KMS-11 (cell line): ENCODE data around the gene YY2.
"Not testable (repeated sequence)": the region's sequence is repeated elsewhere in the genome, so short reads cannot be mapped to it uniquely, and the experiment has no call there.

Experiments
- H2AFZ ChIP-seq: fragments of 200-600 bp; sonication (generic); 2 replicates; pipeline ENCODE4 v1.6.1; 2016; ENCODE audit warnings: antibody characterized with exemption, mixed run types, low read depth
- H3K27ac ChIP-seq: fragments of 200-600 bp; sonication (generic); 2 replicates; pipeline ENCODE4 v1.6.1; 2016; ENCODE audit warnings: mild to moderate bottlenecking, mixed run types
- H3K27me3 ChIP-seq: fragments of 200-600 bp; sonication (generic); 2 replicates; pipeline ENCODE4 v1.6.1; 2017; ENCODE audit warnings: mild to moderate bottlenecking, low read depth, mixed run types, moderate library complexity; ENCODE audit not compliant: insufficient read depth
- H3K36me3 ChIP-seq: fragments of 200-600 bp; sonication (generic); 2 replicates; pipeline ENCODE4 v1.6.1; 2017; ENCODE audit warnings: mild to moderate bottlenecking, mixed run types; ENCODE audit not compliant: insufficient read depth
- H3K4me1 ChIP-seq: fragments of 200-600 bp; sonication (generic); 2 replicates; pipeline ENCODE4 v1.6.1; 2016; ENCODE audit warnings: mild to moderate bottlenecking, low read depth, mixed run types; ENCODE audit not compliant: poor library complexity, severe bottlenecking
- H3K4me2 ChIP-seq: fragments of 200-600 bp; sonication (generic); 2 replicates; pipeline ENCODE4 v1.7.0; 2016; ENCODE audit warnings: mild to moderate bottlenecking, mixed run types
- H3K4me3 ChIP-seq: fragments of 200-600 bp; sonication (generic); IDR thresholded peaks from 2 replicates; pipeline ENCODE4 v1.6.1; 2017; ENCODE audit warnings: low read depth, low read length, mixed read lengths; ENCODE audit not compliant: insufficient read depth
- H3K79me2 ChIP-seq: fragments of 200-600 bp; sonication (generic); 2 replicates; pipeline ENCODE4 v1.6.1; 2016; ENCODE audit warnings: low read depth, mixed run types; ENCODE audit not compliant: insufficient read depth
- H3K9ac ChIP-seq: fragments of 200-600 bp; sonication (generic); 2 replicates; pipeline ENCODE4 v1.6.1; 2016; ENCODE audit warnings: mild to moderate bottlenecking, mixed run types
- H4K20me1 ChIP-seq: fragments of 200-600 bp; sonication (generic); 2 replicates; pipeline ENCODE4 v1.6.1; 2016; ENCODE audit warnings: mild to moderate bottlenecking, mixed run types; ENCODE audit not compliant: insufficient read depth
- TF ChIP-seq, protein P1 (sequence below): fragments of 200-600 bp; sonication (generic); conservative IDR thresholded peaks from 2 replicates; pipeline ENCODE4 v1.6.1; 2017; ENCODE audit warnings: low read depth, mild to moderate bottlenecking, antibody characterized with exemption, low read length, moderate library complexity, mixed read lengths

The YY2 gene

DNA sequence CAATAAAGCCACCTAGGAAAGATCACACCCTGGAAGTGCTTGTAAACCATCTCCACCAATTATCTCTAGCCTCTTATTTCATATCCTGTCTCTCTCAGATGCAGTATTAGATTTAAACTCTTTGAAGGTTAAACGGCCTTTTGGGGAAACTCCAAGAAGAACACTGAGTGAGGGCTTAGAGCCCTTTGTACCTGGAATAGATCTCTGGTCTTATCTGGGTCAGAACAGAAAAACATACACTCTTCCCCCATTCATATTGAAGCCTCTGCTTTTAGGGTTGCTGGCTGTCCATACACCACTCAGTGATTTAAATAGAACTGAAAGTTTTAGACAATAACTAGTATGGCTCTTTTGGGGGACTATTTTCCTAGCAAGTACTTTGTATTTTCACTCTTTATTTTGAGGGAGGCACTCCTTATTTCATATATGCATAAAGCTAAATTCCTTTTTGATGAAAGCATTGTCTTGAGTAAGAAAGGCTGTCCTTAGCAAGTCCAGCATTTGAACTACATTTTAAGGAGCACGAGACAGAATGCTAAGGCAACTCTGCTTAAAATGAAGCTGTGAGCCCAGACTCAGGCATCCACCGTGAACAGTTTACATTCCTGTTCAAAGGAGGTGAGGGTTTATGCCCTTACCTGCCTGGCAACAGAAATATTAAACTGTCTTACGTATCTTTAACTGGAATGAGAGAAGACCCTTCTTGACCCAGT, 17.4 kb downstream of the YY2 start:
- H3K79me2 ChIP-seq = no peaks in the 10 kb centered on the region
- H3K27me3 ChIP-seq = no peaks in the 10 kb centered on the region
- H3K4me2 ChIP-seq = no peak overlapping the region
- no peaks in the 10 kb centered on the region for H3K4me1 ChIP-seq
- no peak overlapping the region for H2AFZ ChIP-seq
- H3K4me3 ChIP-seq = no peak overlapping the region
- no peak overlapping the region for H3K27ac ChIP-seq
- no peak overlapping the region for H3K9ac ChIP-seq
- TF ChIP-seq, protein P1, sequence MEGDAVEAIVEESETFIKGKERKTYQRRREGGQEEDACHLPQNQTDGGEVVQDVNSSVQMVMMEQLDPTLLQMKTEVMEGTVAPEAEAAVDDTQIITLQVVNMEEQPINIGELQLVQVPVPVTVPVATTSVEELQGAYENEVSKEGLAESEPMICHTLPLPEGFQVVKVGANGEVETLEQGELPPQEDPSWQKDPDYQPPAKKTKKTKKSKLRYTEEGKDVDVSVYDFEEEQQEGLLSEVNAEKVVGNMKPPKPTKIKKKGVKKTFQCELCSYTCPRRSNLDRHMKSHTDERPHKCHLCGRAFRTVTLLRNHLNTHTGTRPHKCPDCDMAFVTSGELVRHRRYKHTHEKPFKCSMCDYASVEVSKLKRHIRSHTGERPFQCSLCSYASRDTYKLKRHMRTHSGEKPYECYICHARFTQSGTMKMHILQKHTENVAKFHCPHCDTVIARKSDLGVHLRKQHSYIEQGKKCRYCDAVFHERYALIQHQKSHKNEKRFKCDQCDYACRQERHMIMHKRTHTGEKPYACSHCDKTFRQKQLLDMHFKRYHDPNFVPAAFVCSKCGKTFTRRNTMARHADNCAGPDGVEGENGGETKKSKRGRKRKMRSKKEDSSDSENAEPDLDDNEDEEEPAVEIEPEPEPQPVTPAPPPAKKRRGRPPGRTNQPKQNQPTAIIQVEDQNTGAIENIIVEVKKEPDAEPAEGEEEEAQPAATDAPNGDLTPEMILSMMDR = no peak
- no peaks in the 10 kb centered on the region for H3K36me3 ChIP-seq
- no peaks in the 10 kb centered on the region for H4K20me1 ChIP-seq

DNA sequence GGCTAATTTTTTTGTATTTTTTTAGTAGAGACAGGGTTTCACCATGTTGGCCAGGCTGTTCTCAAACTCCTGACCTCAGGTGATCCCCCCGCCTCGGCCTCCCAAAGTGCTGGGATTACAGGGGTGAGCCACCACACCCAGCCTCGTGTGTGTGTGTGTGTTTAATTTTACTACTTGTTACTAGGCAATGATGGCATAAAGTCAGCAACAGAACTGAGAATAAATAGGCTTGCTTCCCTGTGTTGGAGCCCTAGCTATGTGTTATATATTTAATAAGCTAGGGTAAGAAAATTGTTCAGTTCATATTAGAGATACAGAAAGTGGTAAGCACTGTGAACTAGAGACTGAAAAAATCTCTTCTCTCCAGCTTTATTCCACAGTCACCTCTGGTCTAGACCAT, 18.4 kb downstream of the YY2 start:
- not testable (repeated sequence) for H3K27ac ChIP-seq, H3K9ac ChIP-seq, H3K4me1 ChIP-seq, H3K4me2 ChIP-seq, H3K36me3 ChIP-seq, H2AFZ ChIP-seq, H4K20me1 ChIP-seq, H3K4me3 ChIP-seq, H3K79me2 ChIP-seq, H3K27me3 ChIP-seq

DNA sequence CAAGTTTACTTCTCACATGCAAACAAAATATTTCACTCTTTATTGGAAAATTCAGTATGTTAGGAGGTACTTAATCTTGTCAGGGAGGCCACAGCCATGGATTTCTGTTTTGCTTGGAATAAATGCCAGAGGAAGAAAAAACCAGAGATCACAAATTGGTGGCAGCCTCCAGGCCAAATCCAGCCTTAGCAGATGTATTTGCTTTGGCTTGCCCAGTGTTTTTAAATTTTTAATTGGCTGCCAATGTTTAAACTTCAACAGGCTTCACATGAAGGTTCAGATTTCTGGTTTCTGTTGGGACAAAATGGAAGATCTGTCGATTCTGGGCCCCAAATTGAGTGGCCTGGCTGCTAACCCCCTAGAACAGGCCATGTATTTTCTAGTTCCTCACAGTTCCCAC, 19.2 kb downstream of the YY2 start:
- Histone ChIP-seq H3K27ac (no peak overlapping the region), H3K4me1 (no peaks in the 10 kb centered on the region), H4K20me1 (no peaks in the 10 kb centered on the region), H3K36me3 (no peaks in the 10 kb centered on the region), H3K4me2 (no peak overlapping the region), H3K79me2 (no peaks in the 10 kb centered on the region), H3K9ac (no peak overlapping the region), H2AFZ (no peak overlapping the region), H3K4me3 (no peak overlapping the region), H3K27me3 (no peaks in the 10 kb centered on the region)
- TF ChIP-seq, protein P1 = no peak

DNA sequence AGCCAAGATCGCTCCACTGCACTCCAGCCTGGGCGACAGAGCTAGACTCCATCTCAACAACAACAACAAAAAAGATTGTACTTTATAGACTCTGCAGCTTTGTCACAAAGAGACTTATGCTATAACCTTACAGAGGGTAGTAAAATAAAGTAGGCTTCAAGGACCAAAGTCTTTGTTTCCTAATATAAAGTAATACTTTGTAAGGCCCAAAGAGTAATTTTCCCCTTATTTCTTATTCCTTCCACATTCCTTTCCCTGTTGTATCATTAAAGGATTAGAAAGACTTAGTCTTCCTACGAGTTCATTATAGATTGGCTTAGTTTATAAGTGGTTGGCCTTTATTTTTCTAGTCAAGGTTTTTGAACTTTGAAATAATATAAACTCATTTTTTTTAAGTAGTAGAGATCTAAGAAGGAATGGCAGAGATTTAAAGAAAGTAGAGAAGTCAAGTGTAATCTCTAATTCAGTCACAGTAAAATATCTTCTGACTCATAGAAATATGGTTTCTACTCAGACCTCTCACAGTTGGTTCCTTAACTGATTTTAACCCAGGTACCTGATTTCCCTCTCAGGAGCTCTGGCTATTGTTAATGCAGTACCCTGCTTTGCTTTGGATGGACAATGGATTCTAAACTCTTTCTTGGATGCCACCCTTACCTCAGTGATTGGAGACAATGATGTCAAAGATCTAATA, 26.2 kb downstream of the YY2 start:
- no peak overlapping the region for H3K27ac ChIP-seq
- H3K4me3 ChIP-seq = no peak overlapping the region
- H3K9ac ChIP-seq = no peak overlapping the region
- TF ChIP-seq, protein P1 = no peak
- H3K36me3 ChIP-seq = no peaks in the 10 kb centered on the region
- H3K27me3 ChIP-seq = no peaks in the 10 kb centered on the region
- H4K20me1 ChIP-seq = no peaks in the 10 kb centered on the region
- no peak overlapping the region for H2AFZ ChIP-seq
- H3K4me2 ChIP-seq = no peak overlapping the region
- no peaks in the 10 kb centered on the region for H3K79me2 ChIP-seq
- H3K4me1 ChIP-seq = no peaks in the 10 kb centered on the region

DNA sequence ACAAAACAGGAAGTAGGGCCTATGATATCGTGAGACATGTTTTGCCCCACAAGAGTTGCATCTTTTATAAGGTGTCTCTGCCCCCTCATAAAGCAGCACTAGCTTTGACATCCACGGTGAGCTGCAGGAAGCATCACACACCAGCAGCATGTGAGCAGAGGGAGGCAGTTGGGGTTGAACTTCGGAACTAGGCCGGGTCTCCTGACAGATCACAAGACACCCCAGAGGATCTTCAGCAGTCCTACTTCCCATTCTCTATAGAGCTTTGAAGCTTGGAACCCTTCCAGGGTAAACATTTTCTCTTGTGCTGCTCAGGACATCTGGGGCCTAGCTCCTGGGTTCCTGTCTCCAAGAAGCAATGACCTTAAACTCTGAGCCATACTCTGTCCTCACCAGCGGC, 27.5 kb downstream of the YY2 start:
- Histone ChIP-seq H3K4me3 (no peak overlapping the region), H3K79me2 (no peaks in the 10 kb centered on the region), H3K27me3 (no peaks in the 10 kb centered on the region), H3K4me2 (no peak overlapping the region), H3K9ac (no peak overlapping the region), H3K36me3 (no peaks in the 10 kb centered on the region), H4K20me1 (no peaks in the 10 kb centered on the region), H3K27ac (no peak overlapping the region), H3K4me1 (no peaks in the 10 kb centered on the region), H2AFZ (no peak overlapping the region)
- TF ChIP-seq, protein P1 = no peak
